NCI-H1694 (cell line): ENCODE measurements around the gene NLRP1.

Experiments used
- DNase-seq: peaks from one replicate; lab custom pipeline; 2025; lab: John Stamatoyannopoulos, UW

Gene NLRP1

DNA sequence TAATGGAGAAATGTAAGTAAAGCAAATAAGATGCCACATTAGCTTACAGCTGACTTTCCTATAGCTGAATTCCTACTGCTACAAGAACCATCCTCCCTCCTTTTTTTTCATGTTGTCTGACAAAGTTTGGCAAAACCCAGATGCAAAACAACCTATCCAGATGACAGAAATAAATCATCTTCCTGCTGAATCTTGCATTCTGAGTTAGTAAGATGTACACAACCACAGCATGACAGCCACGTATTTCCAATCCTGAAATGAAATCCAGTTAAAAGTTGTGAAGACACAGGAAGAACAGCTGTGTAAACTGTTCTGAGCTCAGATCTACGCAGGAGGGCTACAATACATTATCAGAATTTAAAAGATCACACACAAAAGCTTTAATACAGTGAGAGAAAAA, 110.4 kb downstream of the NLRP1 start:
- DNase-seq = no peak

GRCh38 chr17:5472511-5472910, 111.8 kb downstream of the NLRP1 start:
- no peak for DNase-seq

DNA sequence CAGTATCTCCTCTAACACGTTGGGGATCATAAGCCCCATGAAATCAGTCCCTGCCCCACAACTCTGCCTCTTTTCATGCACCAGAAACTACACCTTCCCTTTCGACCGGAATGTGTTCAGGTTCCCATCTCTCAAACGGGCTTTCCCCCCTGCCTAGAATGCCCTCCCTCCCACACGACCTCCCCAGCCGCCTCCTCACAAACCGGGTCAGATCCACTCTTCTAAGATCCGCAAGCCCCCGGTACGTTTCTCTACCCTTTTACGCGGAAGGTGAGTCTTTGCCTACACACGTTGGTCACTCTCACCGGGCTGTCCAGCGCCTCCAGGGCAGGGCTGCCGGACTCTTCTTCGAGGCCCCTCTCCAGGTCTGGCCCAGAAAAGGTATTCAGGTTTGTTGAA, 116.2 kb downstream of the NLRP1 start:
- DNase-seq = no peak

- no peak for DNase-seq
These were observed 116.9 kb downstream of the NLRP1 start for GRCh38 chr17:5467416-5467815.

DNA sequence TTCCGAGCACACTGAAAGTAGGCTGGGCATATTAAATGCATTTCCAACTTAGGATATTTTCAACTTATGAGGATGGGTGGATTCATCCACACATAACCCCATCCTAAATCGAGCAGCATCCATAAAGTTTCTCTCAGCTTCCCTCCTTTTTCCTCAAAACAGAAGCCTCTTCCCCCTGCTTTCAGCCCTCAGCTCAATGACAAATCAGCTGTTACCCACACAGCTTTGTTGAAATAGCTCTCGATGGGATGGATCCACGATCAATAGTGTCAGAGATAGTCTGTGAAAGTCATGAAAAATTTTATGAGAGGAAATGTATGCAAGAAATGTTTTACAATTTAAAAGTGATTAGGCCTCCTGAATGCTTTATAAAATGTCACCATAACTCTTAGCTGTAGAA, 118.0 kb downstream of the NLRP1 start:
- no peak for DNase-seq

GRCh38 chr17:5464717-5465507, 119.4 kb downstream of the NLRP1 start:
- DNase-seq = no peak
